ENCODE results near the gene UTP11.

Gene UTP11

DNA sequence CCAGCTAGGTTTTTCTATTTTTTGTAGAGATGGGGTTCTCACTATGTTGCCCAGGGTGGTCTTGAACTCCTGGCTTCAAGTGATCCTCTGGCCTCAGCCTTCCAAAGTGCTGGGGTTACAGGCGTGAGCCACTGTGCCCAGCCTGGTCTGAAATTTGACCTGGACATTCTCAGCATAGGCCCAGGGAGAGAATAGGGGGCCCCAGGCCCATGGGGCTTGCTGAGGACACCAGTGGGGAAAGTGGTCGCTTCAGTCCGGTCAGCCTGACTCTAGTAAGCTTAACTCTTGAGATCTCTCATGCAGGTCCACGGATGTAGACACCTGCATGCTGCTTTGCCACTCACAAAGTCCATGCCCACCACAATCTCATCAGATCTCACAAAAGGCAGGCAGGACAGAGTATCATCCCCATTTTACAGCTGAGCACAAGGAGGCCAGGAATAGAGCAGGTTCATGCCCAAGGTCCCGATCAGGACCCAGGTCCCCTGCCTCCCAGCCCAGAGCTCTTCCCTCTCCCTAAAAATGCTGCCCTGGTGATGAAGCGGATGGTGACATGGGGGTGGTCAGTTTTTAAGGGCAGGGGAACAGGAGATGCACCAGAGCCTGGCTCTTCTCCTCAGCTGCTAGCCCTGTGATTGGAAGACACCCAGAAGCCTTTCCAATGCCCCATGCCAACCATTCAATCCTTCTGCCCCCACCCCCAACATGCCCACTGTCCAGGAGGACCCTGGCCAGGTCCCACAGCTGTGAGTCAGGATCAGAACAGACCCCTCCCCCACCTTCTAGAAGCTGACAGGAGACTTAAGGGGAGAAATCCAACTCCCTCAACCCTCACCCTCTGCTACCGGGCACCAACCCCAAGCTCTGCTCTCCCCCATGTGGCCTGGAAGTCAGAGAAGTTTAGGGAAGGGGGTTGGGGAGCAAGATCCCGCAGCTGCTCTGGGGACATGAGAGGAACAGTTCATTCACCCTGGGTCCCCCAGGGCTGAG is 9.0 kb upstream of the UTP11 start:
- DNase-seq: no peak

DNA sequence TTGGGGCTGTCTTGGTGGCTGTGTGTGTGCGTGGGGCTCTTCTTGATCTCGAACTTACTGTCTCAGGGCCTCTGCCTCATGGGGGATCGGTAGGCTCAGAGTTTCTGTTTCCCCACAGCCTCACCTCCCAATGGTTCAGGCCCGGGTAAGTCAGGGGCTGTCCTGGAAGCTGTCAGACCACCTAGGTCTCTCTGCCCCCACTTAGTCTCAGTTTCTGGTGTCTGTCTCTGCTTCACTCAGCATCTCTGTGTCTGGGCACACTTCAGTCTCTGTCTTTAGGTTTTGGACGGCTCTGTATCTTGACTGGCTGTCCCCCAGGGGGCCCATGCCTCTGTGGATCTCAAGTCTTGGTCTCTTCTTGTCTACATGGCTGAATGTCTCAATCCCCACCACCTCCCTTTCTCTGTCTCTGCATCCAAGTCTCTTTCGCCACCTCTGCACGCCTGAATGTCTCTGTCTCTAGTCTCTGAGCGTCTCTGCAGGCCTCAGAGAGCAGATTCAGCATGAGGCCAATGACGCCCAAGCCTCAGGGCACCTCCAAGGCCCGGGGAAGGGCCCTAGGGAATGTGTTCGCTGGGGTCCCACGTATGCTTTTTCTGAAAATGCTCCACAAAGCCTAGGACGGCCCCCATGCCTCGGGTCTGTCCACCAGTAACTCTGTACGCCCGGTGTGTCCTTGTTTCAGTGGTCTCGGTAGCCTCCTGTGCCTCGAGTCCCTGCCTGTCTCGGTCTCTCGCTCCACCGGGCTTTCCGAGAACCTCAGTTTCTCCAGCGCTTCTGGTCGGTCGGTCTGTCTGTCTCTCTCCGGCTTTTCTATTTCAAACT is 8.0 kb upstream of the UTP11 start:
- no peak for DNase-seq

DNA sequence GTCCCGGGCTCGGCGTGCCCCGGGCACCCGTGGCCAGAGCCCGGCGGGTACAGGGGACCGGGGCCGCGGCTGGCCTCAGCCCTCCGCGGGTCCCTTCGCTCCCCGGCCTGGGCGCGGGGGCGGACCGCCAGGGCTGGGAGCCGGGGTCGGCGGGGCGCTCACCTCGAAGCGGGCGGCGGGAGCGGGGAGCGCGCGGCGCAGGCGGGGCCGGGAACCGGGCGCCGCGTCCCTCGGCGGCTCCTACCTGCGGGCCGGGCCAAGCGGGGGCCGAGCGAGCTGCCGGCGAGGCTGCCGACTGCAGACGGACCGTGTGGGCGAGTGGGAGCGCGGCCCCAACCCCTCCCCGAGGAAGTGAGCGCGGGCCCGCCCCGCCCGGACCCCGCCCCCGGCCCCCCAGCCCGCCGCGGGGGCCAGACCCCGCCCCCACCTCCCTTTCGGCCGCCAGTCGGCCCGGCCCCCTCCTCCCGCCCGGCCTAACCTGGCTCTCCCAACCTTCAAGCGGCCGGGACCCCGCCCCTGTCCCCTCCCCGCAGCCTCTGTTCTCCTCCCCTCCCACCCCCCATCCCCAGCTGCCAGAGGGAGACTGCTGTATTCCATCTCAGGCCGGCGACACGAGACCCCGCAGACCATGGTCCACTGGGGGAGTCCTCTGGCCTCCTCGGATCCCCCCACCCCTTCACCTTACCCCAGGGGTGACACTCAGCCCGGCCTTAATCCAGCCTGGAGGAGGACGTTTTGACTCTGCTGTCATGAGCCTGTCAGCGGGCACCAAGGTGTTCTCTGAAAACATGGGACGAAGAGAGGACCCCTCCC is 7.1 kb upstream of the UTP11 start, which contains the start of gene FHL3:
Gene FHL3 (minus strand): TSS at position 320 of the 813 bp plus-strand sequence. CDS start 6,102 bp downstream, outside the sequence.
- no peak for DNase-seq

DNA sequence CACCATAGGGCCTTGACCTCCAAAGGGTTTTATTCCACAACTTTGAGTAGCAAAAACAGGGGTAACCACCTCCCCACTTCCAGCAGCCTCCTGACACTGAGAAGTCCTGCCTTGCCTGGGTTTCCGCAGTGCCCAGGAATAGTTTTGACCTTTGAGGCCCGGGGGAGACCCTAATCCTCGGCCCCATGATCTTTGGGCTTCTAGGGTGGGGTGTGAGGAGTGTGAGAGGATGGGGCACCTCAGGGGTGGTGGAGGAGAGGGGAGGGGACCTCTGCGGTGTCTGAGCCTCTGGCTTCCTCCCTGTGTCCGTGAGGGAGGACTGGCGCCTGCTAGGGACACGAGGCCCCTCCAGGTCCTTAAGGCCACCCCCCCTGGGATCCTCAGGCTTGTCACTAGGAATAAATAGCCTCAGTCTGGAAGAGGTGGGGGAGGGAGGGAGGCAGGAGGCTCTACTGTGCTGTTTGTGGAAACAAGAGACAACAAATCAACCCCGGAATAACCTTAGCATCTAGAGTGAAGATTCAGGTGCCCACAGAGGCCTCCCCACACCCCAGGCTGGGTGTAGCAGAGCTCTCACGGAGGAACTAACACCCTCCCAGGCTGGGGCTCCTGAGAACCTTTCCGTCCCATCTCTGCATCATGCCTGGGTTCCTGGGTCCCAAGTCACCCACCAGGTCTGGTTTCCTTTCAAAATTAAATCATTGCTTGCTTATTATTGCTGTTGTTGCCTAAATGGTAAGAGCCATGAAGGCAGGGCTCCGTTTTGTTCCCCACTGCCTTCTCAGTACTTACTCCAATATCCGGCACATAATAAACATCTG is 6.3 kb upstream of the UTP11 start:
- no peak for DNase-seq

DNA sequence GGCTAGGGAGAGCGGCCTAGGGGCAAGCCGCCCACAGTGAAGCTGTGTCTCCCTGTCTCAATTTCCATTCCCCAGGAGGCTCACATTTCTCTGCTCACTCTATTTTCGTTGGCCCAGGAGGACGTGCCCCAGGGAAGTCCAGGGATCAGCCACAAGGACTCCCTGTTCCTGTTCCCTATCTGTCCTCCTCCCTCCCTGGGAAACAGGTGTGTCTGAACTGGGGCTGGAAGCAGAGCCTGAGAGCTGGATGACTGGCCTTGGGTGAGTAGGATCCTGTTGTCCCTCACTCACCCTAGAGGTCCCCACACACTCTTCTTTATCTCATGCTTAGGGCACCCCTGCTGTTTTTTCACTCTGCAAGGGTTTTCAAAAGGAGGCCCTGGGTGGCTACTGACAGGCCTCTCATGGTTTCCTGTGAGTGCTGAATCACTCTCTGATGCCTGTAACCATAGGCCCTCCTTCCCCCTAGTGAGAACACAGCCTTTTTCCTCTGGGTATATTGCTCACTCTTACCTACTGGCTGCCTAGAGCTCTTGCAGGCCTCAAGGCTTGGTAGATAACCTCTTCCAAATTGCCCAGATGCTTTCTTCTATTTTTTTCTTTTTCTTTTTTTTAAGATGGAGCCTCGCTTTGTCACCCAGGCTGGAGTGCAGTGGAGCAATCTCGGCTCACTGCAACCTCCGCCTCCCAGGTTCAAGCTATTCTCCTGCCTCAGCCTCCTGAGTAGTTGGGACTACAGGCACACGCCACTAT is 3.3 kb upstream of the UTP11 start:
- no peak for DNase-seq

DNA sequence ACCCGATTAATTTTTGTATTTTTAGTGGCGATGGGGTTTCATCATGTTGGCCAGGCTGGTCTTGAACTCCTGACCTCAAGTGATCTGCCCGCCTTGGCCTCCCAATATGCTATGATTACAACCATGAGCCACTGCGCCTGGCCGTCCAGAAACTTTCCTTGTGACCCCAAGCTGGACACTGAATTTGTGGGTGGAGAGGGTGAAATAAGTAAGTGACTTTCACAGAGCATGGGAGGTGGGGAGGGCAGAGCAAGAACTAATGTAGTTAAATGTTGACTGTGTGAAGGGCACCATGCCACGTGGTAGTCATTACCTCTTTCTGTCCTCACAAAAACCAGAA is 2.7 kb upstream of the UTP11 start:
- no peak for DNase-seq

DNA sequence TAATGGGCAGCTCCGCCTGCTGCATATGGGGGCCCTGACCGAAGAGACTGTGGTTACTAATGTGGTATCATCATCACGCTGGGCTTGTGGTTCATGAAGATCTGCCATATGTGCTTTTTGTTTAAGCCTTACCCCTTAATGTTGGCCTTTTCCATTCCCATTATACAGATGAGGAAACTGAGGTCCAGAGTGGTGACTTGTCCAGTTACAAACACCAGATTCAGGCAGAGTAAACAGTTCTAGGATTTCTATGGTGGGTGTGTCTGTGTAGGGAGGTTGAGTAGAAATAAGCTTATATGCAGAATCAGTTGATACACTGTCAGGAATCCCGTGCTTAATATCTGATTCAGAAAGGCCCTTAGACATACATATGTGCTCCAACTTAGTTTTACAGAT is 691 bp downstream of the UTP11 start:
- no peak for DNase-seq

DNA sequence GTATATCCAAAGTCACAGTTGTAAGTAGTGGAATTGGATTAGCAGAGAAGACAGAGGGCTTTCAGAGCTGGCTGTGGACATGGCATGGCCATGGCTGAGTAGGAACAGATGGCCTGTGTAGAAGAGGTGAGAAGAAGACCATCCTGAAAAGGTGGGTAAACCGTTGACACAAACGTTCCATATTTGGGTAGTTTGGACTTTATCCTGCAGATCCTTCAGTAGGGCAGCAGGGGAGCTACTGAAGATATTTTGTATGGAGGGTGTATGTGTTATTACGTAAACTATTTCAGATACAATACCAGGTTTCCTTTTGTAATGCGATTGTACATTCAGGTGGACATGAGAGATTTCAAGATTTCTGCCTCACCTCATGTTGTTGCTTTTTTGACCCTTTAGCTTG is 1.6 kb downstream of the UTP11 start:
- DNase-seq: no peak

DNA sequence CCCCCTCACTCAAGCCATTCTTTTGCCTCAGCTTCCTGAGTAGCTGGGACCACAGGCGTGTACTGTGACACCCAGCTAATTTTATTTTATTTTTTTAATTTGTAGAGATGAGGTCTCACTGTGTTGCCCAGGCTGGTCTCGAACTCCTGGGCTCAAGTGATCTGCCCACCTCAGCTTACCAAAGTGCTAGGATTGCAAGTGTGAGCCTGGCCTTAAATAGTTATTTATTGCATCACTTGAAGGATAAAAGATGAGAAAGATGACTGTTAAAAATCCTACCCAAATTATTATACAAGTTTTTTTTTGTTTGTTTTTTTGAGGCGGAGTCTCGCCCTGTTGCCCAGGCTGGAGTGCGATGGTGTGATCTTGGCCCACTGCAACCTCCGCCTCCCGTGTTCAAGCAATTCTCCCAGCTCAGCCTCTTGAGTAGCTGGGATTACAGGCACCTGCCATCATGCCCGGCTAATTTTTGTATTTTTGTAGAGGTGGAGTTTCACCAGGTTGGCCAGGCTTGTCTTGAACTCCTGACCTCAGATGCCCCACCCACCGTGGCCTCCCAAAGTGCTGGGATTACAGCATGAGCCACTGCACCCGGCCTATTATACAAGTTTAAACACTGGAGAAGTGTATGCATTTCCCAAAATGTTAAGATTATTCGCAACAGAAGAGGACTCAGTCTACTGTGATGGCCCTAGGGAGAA is 2.3 kb downstream of the UTP11 start:
- no peak for DNase-seq

DNA sequence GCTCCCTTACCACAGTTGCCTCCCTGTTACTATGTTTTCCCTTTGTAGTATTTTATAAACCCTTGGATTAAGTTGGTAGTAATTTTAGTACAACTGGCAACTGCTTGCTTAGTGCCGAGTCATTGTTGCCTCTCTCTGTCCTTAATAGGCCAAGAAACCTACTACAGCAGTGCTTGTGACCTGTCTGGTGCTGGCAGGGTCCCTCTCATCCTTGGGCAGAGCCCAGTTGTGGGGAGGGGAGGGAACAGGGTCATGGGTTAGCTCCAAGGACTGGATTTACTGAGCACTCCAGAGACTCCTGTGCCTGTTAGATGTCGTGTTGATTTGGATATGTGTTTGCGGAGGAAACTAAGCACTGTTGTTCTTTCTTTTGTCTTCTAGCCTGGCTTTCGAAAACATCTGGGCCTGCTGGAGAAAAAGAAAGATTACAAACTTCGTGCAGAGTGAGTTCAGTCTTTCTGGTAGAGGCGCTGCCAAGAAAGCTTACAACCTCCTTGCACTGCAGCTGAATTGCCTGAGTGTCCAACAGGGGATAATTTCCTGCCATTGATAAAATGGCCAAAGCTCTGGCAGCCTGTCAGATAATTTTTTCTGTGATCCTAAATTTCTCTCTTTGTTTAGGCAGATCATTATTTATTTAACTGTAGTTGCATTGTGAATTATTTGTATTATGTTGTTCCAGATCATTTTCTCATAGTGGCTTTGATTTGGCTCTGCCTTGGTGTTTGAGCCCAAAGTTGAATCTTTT is 3.6 kb downstream of the UTP11 start:
- DNase-seq: no peak

DNA sequence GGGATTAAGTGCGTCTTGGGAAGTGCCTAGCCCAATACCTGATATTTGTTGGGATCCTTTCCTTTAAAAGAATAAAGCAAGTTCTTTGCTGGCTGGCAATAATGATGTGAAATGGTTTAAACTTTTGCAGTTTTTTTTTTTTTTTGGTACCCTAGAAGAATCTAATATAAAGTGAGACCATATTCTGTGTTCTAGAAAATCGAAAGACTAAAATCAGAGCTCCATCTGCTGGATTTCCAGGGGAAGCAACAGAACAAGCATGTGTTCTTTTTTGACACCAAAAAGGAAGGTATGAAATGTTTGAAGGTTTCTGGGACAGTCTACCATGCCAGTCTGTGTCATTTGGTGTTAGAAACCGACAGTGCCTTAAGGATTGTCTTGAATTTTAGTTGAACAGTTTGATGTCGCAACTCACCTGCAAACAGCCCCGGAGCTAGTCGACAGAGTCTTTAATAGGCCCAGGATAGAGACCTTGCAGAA is 6.4 kb downstream of the UTP11 start:
- DNase-seq: no peak

DNA sequence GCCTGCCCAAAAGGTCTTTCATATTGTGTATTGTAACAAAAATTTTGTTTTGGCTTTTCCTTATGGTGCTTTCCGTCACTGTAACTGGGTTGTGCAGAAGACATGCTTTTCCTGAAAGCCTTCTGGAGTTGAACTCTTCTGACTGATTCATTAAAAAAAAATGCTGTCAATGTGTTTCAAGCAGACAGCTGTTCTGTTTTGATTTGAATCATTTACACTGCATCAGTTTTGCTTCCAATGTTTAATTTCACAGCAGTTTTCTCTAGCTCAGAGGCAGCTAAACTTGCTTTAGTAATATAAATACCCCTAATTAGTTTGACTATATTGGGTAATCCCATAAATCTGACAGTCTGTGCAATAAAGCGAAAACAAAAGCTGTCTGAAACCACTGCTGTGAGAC is 7.9 kb downstream of the UTP11 start:
- DNase-seq: no peak

DNA sequence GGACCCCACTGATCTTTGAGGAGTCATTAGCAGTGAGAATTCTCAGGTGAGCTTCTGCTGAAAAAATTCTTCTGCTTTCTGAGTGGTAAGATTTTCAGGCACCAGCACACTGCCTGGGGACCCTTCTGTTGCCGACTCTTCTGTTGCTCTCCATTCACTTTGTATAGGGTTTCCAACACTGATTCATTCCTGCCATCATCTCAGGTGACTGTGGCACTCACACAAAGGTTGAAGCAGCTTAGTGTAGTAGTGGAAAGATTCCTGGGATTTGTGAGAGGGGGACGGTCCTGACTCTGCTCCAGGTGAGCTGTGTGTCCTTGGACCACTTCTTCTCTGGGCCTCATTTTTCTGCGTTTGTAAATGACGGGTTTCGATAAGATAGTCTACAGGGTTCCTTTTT is 9.4 kb downstream of the UTP11 start:
- DNase-seq: no peak

DNA sequence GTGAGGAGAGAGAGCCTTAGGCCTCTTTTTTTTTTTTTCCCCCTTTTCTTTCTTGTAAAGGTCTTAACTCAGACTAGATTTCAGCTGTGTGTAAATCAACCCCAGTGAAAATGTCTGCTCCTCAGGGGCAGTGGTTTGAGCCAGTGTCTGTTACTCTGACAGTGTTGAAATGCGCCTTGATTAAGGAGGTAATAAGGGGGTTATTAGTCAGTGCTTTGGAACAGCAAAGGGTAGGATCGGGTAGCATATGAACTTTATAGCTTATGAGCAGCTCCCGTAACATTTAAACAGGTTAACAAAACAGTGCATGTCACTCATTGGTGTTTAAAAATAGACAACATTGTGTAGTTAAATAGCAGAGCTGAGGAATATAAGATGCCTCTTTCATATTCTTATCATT is 10.3 kb downstream of the UTP11 start:
- no peak for DNase-seq

DNA sequence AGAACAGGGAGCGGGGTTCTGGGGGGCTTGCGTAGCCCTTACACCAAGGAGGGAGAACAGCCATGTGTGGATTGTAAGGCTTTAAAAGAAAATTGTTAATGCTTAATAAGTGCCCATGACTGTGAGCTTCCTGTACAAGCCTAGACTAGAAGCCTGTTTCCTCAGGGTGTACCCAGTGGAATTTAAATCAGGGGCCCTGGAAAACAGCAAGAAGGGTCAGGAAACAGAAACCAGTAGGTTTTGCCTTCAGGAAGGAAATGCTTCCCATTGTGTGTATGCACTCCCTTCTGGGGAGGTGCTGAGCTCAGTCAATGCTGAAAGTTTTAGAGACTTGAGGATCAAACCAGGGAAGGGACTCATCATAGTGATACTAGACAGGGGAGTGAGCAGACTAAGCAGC is 12.7 kb downstream of the UTP11 start:
- DNase-seq: no peak

DNA sequence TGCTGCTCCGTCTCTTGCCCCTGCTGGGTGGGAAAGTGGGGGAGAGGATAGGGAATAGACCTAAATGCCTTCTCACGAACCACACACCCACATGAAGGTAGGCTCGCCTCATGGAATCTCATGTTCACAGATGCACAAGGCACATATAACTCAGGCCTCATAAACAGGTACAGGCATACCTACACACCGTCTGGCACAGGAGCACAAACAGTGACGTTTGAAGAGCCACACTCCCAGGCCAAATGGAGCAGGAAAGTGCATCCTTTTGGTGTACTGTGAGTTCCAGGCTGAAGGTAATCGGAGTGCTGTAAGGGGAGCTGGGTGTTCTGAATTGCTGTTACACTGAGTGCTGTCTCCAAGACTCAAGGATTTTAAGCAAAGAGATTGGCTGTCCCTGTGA is 13.1 kb downstream of the UTP11 start:
- DNase-seq: no peak

DNA sequence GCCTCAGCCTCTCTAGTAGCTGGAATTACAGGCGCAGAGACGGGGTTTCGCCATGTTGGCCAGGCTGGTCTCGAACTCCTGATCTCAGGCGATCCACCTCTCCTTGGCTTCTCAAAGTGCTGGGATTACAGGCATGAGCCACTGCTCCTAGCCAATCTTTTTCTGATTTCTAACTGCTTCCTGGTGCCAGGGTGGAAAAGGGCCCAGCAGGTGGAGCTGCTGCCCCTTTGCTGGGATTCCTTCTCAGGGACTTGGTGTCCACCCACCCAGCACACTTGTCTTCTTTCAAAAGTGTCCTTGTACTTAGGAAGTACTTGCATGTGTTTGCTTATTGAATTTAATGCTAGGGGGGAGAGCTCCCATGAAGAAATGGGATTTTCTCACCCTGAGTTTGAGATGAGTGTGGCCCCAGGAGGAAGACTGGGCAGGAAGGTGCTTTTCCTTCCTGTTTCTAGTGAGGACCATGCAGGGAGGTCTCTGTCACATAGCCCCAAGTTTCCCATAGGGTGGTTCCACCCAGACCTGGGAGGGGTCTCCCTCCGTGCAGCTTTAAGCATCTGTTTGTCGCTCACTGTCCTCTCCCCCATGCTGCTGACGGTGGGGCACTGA is 14.2 kb downstream of the UTP11 start:
- DNase-seq: no peak

DNA sequence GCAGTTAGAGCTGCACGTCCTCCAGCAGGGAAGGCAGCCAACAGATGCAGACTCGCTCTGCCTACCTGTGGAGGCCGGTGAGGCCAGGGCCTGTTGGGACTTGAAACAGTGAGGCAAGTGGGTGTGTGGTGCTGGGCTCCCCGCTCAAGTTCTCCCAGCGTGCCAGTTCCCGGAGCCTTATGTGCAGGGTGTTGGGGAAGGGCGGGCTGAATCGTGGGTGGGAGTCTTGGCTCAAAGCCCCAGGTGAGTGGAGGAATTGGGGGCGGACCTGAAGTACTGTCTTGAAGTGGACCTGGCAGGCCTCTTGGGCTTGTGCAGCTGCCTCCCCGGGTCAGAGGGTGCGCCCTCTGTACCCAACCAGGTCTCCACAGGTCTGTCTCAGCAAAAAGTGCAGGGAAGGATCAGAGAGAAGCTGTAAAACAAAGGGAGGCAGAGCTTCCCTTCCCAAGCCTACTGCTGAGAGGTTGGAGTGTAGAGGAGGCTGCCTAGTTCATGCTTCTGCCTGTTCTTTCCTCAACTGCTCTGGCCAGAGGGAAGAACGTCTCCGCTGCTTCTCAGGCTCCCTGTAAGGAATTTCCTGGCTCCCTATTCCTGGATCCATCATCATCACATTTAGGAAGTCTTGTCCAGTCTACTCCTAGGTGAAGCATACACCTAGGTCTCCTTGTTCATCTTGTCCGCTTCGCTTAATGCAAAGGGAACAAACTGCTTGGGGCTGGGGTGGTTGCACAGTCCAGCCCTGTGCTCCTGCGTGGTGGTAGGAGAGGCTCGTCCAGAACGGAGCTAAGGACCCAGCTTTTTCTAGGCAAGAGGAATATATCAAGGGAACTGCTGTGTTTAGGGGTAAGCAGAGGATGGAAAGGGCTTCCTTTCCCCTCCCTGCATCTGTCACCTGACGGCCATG is 14.9 kb downstream of the UTP11 start:
- DNase-seq: no peak

Data from cerebellar nuclear complex (tissue), 1 donor.